ENCODE results near the gene CHRNA4. TPM values are rescaled to one million over a fixed set of nuclear protein-coding genes. Genes with fewer than 3 reads are reported as not detected.

The CHRNA4 gene
- total and polyA plus RNA-seq, 11 donors: 0.06 to 1.5 (median 0.37) TPM; not detected in 5

GRCh38 chr20:63355781-63356295, 5.3 kb downstream of the CHRNA4 start:
- WGBS, 4 donors: 87 to 97% (median 90%) methylated on average over 2 to 11 of the region's 11 CpGs
- Histone ChIP-seq H3K4me1 (peaks cover 0 to 41% (median 8%) of the 10 kb centered on the region in 12 donors), H3K9me3 (no peaks in the 10 kb centered on the region), H3K27ac (no peak overlapping the region), H3K27me3 (peaks cover 7 to 30% (median 9%) of the 10 kb centered on the region in 9 donors), H3K4me3 (no peak overlapping the region), H3K36me3 (no peaks in the 10 kb centered on the region)
- intact Hi-C loops (cut with DNase I): no loop called here
- TF ChIP-seq CTCF (IDR thresholded peaks at IDR 0.05) (no peak), POLR2A (IDR thresholded peaks at IDR 0.05) (no peak)
- no peak for ATAC-seq
- DNase-seq: peak in 1 of 5 donors; percentile 40

- ATAC-seq (no peak), DNase-seq (peak in 1 of 5 donors; percentile 28)
- Histone ChIP-seq H3K27ac (no peak overlapping the region), H3K4me1 (peaks cover 0 to 35% (median 8%) of the 10 kb centered on the region in 12 donors), H3K9me3 (no peaks in the 10 kb centered on the region), H3K36me3 (no peaks in the 10 kb centered on the region), H3K27me3 (peaks cover 0 to 20% (median 0%) of the 10 kb centered on the region in 9 donors), H3K4me3 (no peak overlapping the region)
- intact Hi-C loops (cut with DNase I): no loop called here
- 81 to 90% (median 83%) methylated on average over 17 to 25 of the region's 25 CpGs for WGBS, 4 donors
- no peak for TF ChIP-seq CTCF (IDR thresholded peaks at IDR 0.05)
- no peak for TF ChIP-seq POLR2A (IDR thresholded peaks at IDR 0.05)
Measured at GRCh38 chr20:63354636-63355350, 6.4 kb downstream of the CHRNA4 start.

GRCh38 chr20:63352811-63353221, 8.3 kb downstream of the CHRNA4 start:
- no peak for TF ChIP-seq POLR2A (IDR thresholded peaks at IDR 0.05)
- no peak for TF ChIP-seq CTCF (IDR thresholded peaks at IDR 0.05)
- Histone ChIP-seq H3K36me3 (no peaks in the 10 kb centered on the region), H3K4me3 (no peak overlapping the region), H3K4me1 (peaks cover 0 to 23% (median 7%) of the 10 kb centered on the region in 12 donors), H3K27me3 (peaks cover 0 to 4% (median 0%) of the 10 kb centered on the region in 9 donors), H3K27ac (no peak overlapping the region), H3K9me3 (no peaks in the 10 kb centered on the region)
- WGBS, 4 donors: 49 to 63% (median 54%) methylated on average over 3 to 12 of the region's 12 CpGs
- peak in 1 of 5 donors; percentile 54 for DNase-seq
- intact Hi-C loops (cut with DNase I): no loop called here
- ATAC-seq: no peak

GRCh38 chr20:63351811-63352591, 9.1 kb downstream of the CHRNA4 start:
- Histone ChIP-seq H3K27ac (peak overlapping the region in 1 of 12 donors; percentile 7), H3K4me3 (no peak overlapping the region)

More at GRCh38 chr20:63351811-63352591, 9.1 kb downstream of the CHRNA4 start:
- peak; percentile 36 to 74 (median 45) for ATAC-seq
- no peaks in the 10 kb centered on the region for H3K9me3 ChIP-seq
- peaks cover 0 to 4% (median 0%) of the 10 kb centered on the region in 9 donors for H3K27me3 ChIP-seq
- WGBS, 4 donors: 25 to 36% (median 29%) methylated on average over 21 to 28 of the region's 28 CpGs
- peaks cover 0 to 18% (median 6%) of the 10 kb centered on the region in 12 donors for H3K4me1 ChIP-seq
- TF ChIP-seq POLR2A (IDR thresholded peaks at IDR 0.05) (no peak), CTCF (IDR thresholded peaks at IDR 0.05) (no peak)
- no peaks in the 10 kb centered on the region for H3K36me3 ChIP-seq
- intact Hi-C loops (cut with DNase I): no loop called here
- peak in 2 of 5 donors; percentile 75 to 82 for DNase-seq
